Astrocyte (in vitro differentiated cells and primary cell): ENCODE measurements around the gene CABLES1. TPM values are rescaled to one million over a fixed set of nuclear protein-coding genes. Genes with fewer than 3 reads are reported as not detected.

Source experiments
- DNase-seq: peaks from one replicate; pipeline ENCODE4 v3.0.0-alpha.2; 2010; ENCODE audit warnings: low read depth
- FAIRE-seq: peaks from 2 replicates; lab custom pipeline; 2011; peaks lifted over from hg19 to GRCh38; lab: Jason Lieb, UNC
- H2AFZ ChIP-seq: 2 replicates; pipeline ENCODE4 v1.6.0; 2012; ENCODE audit warnings: low read depth, low read length, inconsistent platforms
- H3K27ac ChIP-seq: 2 replicates; pipeline ENCODE4 v1.5.1; 2011; ENCODE audit warnings: low read depth, low read length, inconsistent platforms
- H3K27me3 ChIP-seq: 2 replicates; pipeline ENCODE4 v1.6.0; 2011; ENCODE audit warnings: low read length, inconsistent platforms; ENCODE audit not compliant: insufficient read depth
- H3K36me3 ChIP-seq: 2 replicates; pipeline ENCODE4 v1.5.1; 2011; ENCODE audit warnings: low read length, inconsistent platforms; ENCODE audit not compliant: insufficient read depth
- H3K4me1 ChIP-seq: 2 replicates; pipeline ENCODE4 v1.5.1; 2011; ENCODE audit warnings: low read length, inconsistent platforms; ENCODE audit not compliant: insufficient read depth
- H3K4me2 ChIP-seq: 2 replicates; pipeline ENCODE4 v1.6.0; 2012; ENCODE audit warnings: low read length, inconsistent platforms
- H3K4me3 ChIP-seq: 2 replicates; pipeline ENCODE4 v1.5.1; 2011; ENCODE audit warnings: low read depth, mild to moderate bottlenecking, low read length, inconsistent platforms; ENCODE audit not compliant: insufficient read depth
- H3K79me2 ChIP-seq: 2 replicates; pipeline ENCODE4 v1.6.0; 2012; ENCODE audit warnings: mild to moderate bottlenecking, low read length, inconsistent platforms; ENCODE audit not compliant: insufficient read depth
- H3K9ac ChIP-seq: 2 replicates; pipeline ENCODE4 v1.6.0; 2012; ENCODE audit warnings: mild to moderate bottlenecking, low read length, inconsistent platforms
- H3K9me3 ChIP-seq: 2 replicates; pipeline ENCODE4 v1.5.1; 2012; ENCODE audit warnings: low read depth, mild to moderate bottlenecking, low read length, inconsistent platforms; ENCODE audit not compliant: insufficient read depth
- H4K20me1 ChIP-seq: 2 replicates; pipeline ENCODE4 v1.6.0; 2012; ENCODE audit warnings: low read length, inconsistent platforms; ENCODE audit not compliant: insufficient read depth
- H3K27ac Mint-ChIP-seq: one replicate; pipeline ENCODE4 v1.8.0; 2021; ENCODE audit warnings: mild to moderate bottlenecking, mixed read lengths; ENCODE audit not compliant: unreplicated experiment
- H3K27me3 Mint-ChIP-seq: one replicate; pipeline ENCODE4 v1.8.0; 2021; ENCODE audit warnings: low read depth, mixed read lengths; ENCODE audit not compliant: unreplicated experiment
- H3K36me3 Mint-ChIP-seq: one replicate; pipeline ENCODE4 v1.8.0; 2021; ENCODE audit warnings: low read depth, mixed read lengths; ENCODE audit not compliant: unreplicated experiment
- H3K4me1 Mint-ChIP-seq: one replicate; pipeline ENCODE4 v1.8.0; 2021; ENCODE audit warnings: low read depth, mixed read lengths; ENCODE audit not compliant: unreplicated experiment
- H3K4me3 Mint-ChIP-seq: one replicate; pipeline ENCODE4 v1.8.0; 2021; ENCODE audit warnings: mild to moderate bottlenecking, moderate library complexity, mixed read lengths; ENCODE audit not compliant: unreplicated experiment
- H3K9me3 Mint-ChIP-seq: one replicate; pipeline ENCODE4 v1.8.0; 2021; ENCODE audit warnings: mild to moderate bottlenecking, mixed read lengths; ENCODE audit not compliant: unreplicated experiment
- CTCF ChIP-seq: IDR thresholded peaks from 2 replicates; pipeline ENCODE4 v1.5.1; 2011; ENCODE audit warnings: low read depth, mild to moderate bottlenecking, inconsistent platforms, low read length, moderate library complexity; ENCODE audit not compliant: insufficient read depth
- EZH2 ChIP-seq: IDR thresholded peaks from 2 replicates; pipeline ENCODE4 v1.6.1; 2012; ENCODE audit warnings: mild to moderate bottlenecking, low read length, inconsistent platforms; ENCODE audit not compliant: insufficient read depth
- total RNA-seq: library from RNA; stranded (reverse); gene quantifications from 2 replicates; pipeline ENCODE4 v1.2.1, GENCODE V29; 2021

CABLES1 gene
- total RNA-seq, 1 donor from 2014 or later: 14.5 TPM

DNA sequence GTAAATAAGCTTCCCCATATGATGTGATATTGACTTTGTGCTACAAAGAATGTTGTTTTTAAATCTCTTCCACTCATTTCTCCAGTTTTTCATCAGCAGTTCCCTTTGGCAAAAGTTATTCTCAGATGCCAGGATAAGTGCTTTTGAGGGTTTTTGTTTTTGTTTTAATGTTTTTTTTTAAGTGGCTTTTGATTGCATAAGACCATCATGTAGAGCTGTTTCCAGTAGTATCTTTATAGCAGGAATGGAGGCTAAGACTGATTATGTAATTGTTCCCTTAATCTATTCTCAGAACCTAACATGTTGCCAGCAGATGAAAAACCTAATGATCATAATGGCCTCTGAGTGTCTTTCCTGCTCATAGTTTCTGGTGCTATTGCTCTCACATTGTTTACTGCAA is 77.9 kb downstream of the CABLES1 start:
- DNase-seq (no peak), FAIRE-seq (no peak)
- H3K4me1 ChIP-seq: no peaks in the 10 kb centered on the region
- Mint-ChIP-seq H3K36me3 (peaks cover 28% of the 10 kb centered on the region), H3K27ac (no peak overlapping the region), H3K27me3 (peaks cover 2% of the 10 kb centered on the region), H3K4me1 (peaks cover 5% of the 10 kb centered on the region), H3K9me3 (peaks cover 12% of the 10 kb centered on the region), H3K4me3 (no peak overlapping the region)
- no peak overlapping the region for H3K9ac ChIP-seq
- H3K4me2 ChIP-seq: no peak overlapping the region
- no peak overlapping the region for H2AFZ ChIP-seq
- H3K36me3 ChIP-seq: no peaks in the 10 kb centered on the region
- peaks cover 6% of the 10 kb centered on the region for H3K9me3 ChIP-seq
- H3K27me3 ChIP-seq: no peaks in the 10 kb centered on the region
- no peak overlapping the region for H3K4me3 ChIP-seq
- no peak overlapping the region for H3K27ac ChIP-seq
- peaks cover 2% of the 10 kb centered on the region for H3K79me2 ChIP-seq
- TF ChIP-seq CTCF (no peak), EZH2 (no peak)
- H4K20me1 ChIP-seq: no peaks in the 10 kb centered on the region

- no peaks in the 10 kb centered on the region for H3K9me3 ChIP-seq
- no peak overlapping the region for H3K4me2 ChIP-seq
- H3K4me3 ChIP-seq: no peak overlapping the region
- TF ChIP-seq CTCF (no peak), EZH2 (no peak)
- H3K27me3 ChIP-seq: no peaks in the 10 kb centered on the region
- H2AFZ ChIP-seq: no peak overlapping the region
- H3K79me2 ChIP-seq: no peaks in the 10 kb centered on the region
- peaks cover 11% of the 10 kb centered on the region for H3K27me3 Mint-ChIP-seq
- no peaks in the 10 kb centered on the region for H4K20me1 ChIP-seq
- no peak overlapping the region for H3K27ac Mint-ChIP-seq
- no peaks in the 10 kb centered on the region for H3K4me1 Mint-ChIP-seq
- FAIRE-seq: no peak
- no peaks in the 10 kb centered on the region for H3K36me3 ChIP-seq
- H3K36me3 Mint-ChIP-seq: peaks cover 17% of the 10 kb centered on the region
- no peaks in the 10 kb centered on the region for H3K4me1 ChIP-seq
- no peak for DNase-seq
- no peak overlapping the region for H3K9ac ChIP-seq
- H3K4me3 Mint-ChIP-seq: no peak overlapping the region
- H3K27ac ChIP-seq: no peak overlapping the region
- H3K9me3 Mint-ChIP-seq: peaks cover 2% of the 10 kb centered on the region
These were observed 82.5 kb downstream of the CABLES1 start for GRCh38 chr18:23217781-23218180.

DNA sequence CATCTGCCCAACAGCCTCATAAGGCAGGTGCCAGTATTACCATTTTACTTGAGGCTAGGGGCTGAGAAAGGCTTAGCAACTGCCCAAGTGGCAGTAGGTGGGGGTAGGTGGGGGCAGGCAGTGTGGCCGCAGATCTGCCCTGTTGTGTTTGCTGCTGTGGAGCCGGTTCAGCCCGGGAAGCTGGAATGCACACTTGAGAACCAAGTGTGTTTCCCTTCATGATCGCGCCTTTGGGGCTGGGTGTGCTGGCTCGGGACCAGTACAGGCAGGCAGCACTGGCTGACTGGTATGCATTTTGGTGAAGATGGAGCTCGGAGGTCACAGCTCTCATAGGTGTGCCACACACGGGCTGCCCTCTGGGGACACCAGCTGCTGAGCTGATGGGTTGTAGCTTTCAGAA is 85.1 kb downstream of the CABLES1 start:
- Histone ChIP-seq H3K36me3 (no peaks in the 10 kb centered on the region), H3K4me1 (peaks cover 7% of the 10 kb centered on the region), H3K9ac (no peak overlapping the region), H3K79me2 (no peaks in the 10 kb centered on the region), H3K27me3 (no peaks in the 10 kb centered on the region), H3K4me3 (no peak overlapping the region), H4K20me1 (no peaks in the 10 kb centered on the region), H3K9me3 (no peaks in the 10 kb centered on the region), H2AFZ (no peak overlapping the region), H3K4me2 (no peak overlapping the region), H3K27ac (no peak overlapping the region)
- Mint-ChIP-seq H3K27me3 (peaks cover 9% of the 10 kb centered on the region), H3K9me3 (no peaks in the 10 kb centered on the region), H3K4me1 (peaks cover 11% of the 10 kb centered on the region), H3K4me3 (no peak overlapping the region), H3K27ac (no peak overlapping the region), H3K36me3 (peaks cover 7% of the 10 kb centered on the region)
- FAIRE-seq (no peak), DNase-seq (no peak)
- TF ChIP-seq CTCF (no peak), EZH2 (no peak)
